Activated T-cell treated with anti-CD3 and anti-CD28 coated beads for 4 hours (primary cell): Measurements from ENCODE around the gene TUBB3.
"Not testable (repeated sequence)": the region's sequence is repeated elsewhere in the genome, so short reads cannot be mapped to it uniquely, and the experiment has no call there.

Experiments
- DNase-seq: peaks from one replicate; pipeline ENCODE4 v3.0.0-alpha.2; 2020

Gene TUBB3

GRCh38 chr16:89944773-89945172, 21.6 kb downstream of the TUBB3 start:
- DNase-seq: no peak

GRCh38 chr16:89945654-89946053, 22.5 kb downstream of the TUBB3 start:
- no peak for DNase-seq

- DNase-seq: no peak
These were observed 23.4 kb downstream of the TUBB3 start for GRCh38 chr16:89946515-89946914.

- DNase-seq: no peak
These were observed 26.1 kb downstream of the TUBB3 start for GRCh38 chr16:89949121-89949742.

DNA sequence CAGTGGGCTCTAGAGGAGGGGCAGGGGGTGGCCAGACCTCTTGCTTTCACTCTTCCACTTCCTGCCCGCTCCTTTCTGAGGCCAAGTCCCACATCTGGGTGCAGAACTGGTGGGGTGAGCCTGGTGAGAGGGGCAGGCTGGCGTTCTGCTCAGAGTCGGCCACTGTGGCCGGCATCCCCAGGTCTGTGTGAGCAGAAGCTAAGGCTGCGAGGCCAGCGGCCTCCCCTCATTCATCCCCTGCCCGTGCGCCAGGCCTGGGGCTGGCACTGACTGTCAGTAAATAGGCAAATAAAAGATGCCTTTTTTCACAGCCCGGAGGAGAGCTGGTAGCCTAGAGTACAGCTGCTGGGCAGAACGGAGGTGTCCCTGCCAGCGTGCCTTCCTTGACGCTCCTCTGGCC, 26.6 kb downstream of the TUBB3 start:
- DNase-seq: no peak

DNA sequence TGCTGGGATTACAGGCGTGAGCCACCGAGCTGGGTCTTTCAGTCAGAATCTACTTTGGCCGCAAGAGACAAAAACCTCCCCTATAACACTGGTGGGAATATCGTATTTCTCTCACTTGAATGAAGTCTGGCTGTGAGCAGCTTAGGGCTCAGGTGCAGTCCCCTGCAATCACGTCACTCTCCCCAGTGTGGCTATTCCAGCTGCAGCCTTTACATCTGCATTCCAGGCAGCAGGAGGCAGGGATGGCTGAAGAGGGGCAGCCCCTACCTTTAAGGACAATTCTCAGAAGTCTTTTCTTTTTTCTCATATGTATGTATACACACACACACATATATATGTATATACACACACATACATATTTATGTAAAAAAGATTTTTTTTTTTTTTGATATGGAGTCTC, 28.4 kb downstream of the TUBB3 start:
- DNase-seq: no peak

DNA sequence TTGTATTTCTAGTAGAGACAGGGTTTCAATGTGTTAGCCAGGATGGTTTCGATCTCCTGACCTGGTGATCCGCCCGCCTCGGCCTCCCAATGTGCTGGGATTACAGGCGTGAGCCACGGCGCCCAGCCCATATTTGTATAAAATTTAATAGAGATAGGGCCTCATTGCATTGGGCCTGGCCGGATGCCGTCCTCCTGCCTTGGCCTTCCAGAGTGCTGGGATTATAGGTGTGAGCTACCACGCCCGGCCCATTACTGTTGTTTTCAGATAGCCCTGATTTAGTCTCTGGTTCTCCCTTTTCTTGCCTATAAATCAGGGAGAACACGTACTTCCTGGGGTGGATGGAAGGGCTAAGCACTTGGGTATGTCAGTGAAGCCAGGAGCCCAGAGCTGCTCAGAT, 28.9 kb downstream of the TUBB3 start:
- DNase-seq: no peak

- no peak for DNase-seq
These were observed 29.4 kb downstream of the TUBB3 start for GRCh38 chr16:89952551-89952950.

DNA sequence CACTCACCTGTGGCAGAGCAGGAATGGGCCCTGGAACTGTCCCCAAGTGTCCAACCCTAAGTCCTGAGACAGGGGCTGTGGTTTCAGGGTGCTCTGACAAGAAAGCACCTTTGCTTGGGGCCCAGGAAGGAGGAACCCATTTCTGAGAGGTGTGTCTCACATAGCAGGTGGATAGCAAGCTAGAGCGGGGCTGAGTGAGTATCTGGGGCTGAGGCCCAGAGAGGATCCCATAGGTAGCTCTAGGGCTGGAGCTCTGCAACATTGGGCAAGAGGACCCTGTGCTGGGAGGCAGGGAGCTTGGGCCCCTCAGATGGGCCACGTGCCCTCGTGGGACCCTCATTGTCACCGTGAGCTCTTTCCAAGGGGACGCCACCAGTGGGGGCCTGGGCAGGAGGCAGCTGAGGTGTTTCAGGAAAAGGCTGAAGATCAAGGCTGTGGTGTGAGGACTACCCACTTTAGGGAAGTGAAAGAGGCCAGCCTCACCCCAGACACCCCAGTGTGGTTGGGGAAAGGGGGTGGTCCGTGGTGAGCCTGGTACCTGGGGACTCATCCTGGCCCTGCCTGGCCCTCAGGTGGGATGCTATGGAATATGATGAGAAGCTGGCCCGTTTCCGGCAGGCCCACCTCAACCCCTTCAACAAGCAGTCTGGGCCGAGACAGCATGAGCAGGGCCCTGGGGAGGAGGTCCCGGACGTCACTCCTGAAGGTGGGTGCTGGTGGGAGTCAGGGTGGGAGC, 30.7 kb downstream of the TUBB3 start:
- no peak for DNase-seq

DNA sequence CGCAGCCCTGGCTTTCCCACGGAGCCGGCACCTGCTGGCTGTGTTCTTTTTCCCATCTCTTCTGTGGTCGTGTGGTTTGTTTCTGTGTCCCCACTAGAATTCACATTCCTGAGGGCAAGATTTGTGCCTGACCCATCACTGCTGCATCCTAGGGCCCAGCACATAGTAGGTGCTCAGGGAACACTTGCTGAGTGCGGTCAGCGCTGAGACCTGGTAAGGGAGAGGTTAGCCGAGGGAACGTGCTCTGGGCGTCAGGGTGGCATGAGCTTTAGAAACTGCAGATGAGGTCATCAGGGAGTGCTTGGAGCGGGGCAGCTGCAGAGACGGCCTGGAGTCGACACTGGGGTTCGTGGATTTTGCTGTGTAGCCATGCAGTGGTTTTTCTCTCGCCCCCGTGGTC, 31.3 kb downstream of the TUBB3 start:
- DNase-seq: no peak

DNA sequence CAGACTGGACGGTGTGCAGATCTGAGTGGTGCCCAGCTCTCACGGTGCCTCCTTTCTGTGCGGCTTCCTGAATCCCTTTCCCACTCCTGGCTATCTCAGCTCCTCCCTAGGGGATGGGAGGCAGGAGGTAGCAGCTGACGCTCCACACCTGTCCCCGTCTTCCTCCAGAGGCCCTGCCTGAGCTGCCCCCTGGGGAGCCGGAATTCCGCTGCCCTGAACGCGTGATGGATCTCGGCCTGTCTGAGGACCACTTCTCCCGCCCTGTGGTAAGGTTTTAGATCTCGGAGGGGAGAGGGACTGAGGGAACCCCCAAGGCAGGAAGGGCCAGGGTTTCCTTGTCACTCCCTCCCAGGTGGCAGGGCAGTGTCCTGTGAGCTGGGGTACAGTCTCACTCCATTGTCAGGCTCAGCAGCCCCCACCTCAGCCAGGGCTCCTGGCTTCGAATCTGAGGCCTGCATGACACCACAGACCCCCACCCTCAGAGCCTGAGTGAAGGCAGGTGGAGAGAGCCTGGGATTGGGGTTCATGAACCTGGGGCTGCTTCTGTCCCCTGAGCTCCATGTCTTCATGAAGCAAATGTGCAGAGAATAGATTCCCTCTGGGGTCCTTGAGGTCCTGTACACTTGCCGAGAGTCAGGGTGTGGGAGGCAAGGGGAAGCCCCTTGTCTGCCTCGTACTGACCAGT, 32.0 kb downstream of the TUBB3 start:
- no peak for DNase-seq

- no peak for DNase-seq
These were observed 33.5 kb downstream of the TUBB3 start for GRCh38 chr16:89956505-89957215.

DNA sequence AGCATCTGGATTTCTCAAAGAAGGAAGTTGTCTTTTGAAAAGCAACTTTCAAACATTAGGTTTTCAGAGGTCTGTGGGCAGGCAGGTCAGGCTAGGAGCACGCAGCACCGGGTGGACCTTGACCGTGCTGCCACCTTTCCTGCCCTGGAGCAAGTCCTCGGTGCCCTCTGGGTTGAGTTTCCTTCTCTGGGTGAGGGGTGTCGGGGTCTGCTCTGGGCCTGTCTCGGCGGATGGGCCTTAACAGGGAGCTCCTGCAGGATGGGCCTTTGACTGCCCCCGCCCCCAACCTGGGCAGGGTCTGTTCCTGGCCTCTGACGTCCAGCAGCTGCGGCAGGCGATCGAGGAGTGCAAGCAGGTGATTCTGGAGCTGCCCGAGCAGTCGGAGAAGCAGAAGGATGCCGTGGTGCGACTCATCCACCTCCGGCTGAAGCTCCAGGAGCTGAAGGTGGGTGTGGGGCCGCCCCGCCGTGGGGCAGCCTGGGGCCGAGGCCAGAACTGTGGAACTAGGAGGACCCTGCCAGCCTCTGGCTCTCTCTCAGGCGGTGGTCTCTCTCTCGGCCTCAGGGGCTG, 34.2 kb downstream of the TUBB3 start:
- no peak for DNase-seq

GRCh38 chr16:89958068-89958467, 34.9 kb downstream of the TUBB3 start:
- DNase-seq: no peak

GRCh38 chr16:89958596-89958995, 35.5 kb downstream of the TUBB3 start:
- DNase-seq: no peak

DNA sequence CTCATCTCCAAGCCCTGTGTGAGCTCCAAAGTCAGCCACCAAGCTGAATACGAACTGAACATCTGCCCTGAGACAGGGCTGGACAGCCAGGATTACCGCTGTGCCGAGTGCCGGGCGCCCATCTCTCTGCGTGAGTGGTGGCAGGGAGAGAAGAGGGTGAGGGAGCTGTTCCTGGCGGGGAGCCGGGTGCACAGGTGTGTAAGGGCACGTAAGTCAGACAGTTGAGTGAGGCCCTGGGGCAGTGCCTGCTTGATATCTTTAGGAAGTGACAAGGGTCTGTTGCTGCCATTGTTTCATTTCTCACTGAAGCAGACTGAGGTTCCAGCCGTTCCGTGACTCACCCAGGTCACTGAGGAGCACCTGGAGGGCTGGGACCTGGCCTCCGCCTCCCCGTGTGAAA, 37.8 kb downstream of the TUBB3 start:
- DNase-seq: no peak

DNA sequence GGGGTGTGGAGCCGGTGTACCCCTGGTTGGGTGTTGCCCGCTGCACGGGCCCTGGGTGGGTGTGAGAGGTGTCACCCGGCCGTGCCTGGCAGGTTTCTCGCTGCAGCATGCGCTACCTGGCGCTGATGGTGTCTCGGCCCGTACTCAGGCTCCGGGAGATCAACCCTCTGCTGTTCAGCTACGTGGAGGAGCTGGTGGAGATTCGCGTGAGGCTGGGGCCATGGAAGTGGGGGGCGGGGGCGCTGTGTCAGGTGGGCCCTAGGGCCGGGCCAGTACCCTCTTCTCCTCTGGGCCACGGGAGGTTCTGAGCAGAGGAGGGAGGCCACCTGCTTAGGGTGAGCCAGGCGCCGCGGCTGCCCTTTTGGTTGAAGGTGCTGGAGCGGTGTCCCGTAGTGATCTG, 38.8 kb downstream of the TUBB3 start:
- DNase-seq: no peak

DNA sequence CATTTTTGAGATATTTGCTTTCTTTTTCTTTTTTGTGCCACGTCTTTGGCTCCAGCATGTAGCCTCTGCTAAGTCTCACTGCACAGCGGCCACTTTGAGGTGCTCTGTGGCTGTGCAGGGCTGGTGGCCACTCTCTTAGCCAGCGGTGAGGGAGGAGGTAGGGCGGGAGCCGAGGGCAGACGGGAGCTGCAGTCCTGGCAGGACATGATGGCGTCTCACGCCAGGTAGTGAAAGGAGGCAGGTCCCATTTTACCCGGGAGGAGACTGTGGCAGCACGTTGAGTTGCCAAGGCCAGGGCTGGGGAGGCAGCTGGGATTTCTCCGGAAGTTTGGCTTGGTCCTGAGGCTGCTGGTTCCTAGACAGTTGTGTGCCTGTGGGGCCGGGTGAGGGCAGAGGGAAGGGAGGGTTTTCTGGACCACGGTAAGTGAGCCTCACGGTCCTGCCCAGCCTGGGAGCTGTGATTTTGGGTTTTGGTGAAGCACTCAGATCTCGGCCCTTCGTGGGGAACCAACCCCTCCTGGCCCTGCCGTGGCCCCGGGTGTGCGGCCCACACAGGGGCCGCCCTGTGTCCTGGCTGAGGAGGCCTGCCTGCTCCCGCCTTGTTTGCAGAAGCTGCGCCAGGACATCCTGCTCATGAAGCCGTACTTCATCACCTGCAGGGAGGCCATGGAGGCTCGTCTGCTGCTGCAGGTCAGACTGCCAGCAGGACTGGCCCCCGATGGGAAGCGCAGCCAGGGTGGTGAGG, 39.8 kb downstream of the TUBB3 start:
- DNase-seq: no peak

DNA sequence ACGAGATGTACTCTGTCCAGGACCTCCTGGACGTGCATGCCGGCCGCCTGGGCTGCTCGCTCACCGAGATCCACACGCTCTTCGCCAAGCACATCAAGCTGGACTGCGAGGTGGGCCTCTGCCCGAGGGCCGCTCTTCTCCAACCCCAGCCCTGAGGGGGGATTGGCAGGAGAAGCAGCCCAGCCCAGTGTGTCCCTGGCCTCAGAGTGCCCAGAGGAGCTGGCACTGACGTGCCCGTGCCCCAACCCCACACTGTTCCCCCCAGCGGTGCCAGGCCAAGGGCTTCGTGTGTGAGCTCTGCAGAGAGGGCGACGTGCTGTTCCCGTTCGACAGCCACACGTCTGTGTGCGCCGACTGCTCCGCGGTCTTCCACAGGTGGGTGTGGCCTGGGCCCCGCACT, 41.1 kb downstream of the TUBB3 start:
- DNase-seq: no peak

DNA sequence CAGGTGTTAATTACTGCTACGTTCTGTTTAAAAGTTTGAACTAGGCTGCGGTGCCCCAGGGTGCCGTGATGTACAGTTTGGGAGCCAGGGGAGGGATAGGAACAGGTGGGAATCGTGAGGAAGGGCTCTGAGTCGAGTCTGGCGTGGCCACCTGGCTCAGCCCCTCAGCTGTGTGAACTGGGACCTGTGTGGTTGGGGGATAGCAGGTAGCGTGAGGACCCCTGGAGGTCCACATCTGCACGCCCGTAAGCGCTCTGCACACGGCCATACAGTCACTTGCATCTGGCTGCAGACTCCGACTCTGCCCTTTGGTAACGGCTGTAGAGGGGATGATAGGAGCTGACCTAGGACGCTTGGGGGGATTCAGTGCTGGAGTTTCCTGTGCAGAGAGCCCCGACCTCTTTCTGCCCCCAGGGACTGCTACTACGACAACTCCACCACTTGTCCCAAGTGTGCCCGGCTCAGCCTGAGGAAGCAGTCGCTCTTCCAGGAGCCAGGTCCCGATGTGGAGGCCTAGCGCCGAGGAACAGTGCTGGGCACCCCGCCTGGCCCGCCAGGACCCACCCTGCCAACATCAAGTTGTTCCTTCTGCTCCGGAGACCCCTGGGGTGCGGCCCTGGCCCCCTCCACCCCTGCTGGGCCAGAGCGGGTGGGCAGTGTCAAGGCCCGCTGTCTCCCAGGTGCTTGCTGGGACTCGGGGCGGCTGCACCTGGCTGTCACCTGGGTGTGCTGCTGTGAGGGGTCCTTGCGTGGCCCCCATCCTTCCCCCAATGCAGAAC, 42.5 kb downstream of the TUBB3 start:
- no peak for DNase-seq

DNA sequence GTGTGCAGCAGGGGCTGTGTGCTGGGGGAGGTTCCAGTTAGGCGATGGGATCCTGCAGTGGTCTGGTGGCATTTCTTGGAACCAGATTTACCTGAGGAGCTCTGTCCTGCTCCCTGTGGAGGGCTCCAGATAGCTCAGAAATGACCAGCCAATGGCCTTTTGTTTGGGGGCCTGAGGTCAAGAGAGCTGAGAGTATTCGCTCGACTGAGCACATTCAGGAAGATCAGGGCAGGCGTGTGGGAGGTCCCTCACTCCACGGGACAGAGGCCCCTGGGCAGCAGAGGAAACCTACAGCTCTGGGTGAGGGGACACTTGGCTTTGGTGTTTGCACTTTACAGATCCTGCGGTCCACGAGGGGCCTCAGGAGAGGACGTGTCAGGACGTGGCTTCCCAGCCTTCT, 43.6 kb downstream of the TUBB3 start:
- DNase-seq: no peak

DNA sequence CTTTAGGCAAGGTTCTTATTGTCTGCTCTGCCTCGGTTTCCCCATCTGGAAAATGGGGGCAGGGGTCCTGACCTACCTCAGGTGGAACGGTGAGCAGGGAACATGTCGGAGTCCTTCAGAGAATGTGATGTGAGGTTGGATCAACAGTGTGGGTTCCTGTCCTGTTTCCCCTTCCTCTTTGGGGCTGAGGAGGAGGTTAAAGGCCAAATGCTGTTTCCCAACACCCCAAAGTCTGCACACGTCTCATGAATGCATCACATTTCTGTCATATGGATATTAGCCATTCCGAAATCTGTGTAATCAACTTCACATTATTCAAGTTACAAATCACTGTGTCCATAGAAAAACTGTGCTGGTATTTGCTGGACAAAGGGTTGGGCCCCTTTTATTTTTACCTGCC, 44.3 kb downstream of the TUBB3 start:
- DNase-seq: not testable (repeated sequence)
